ENCODE measurements around the gene VIPR1. TPM values are rescaled to one million over a fixed set of nuclear protein-coding genes. Genes with fewer than 3 reads are reported as not detected.

VIPR1 gene
- total and polyA plus RNA-seq, 5 donors = 4.9 to 12.8 (median 10.2) TPM

DNA sequence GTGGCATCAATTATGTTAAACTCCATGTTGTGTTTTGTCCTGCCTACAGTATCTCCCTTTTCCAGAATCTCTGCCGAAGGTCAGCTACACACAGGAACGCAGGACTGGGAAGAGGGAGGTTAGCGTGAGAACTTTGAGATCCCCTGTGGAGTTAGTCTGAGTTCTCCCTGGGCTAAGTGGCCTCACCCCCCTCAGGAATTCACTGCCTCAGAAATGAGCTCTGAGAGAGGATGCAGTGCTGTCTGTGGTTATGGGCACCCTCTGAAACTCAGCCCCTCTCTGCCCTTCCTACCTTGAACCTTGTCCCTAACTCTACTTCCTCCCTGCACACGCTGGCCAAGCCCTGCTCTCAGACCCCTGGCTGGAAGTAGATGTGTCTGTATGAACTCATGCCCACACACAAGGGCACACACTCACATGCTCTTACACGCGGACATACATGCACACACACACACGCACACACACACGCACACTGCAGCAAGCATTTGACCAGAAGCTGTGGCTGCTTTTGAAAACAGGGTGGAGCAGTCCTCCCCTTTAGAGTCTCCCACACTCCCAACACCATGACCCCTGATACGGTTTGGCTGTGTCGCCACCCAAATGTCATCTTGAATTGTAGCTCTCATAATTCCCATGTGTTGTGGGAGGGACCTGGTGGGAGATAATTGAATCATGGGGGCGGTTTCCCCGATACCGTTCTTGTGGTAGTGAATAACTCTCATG lies 5.3 kb upstream of the VIPR1 start:
- DNase-seq = no peak
- no peak overlapping the region for H3K27ac ChIP-seq (ENCODE audit: low read length)
- peaks cover 6% of the 10 kb centered on the region for H3K4me1 ChIP-seq (ENCODE audit: control insufficient read depth, insufficient read depth, low read length)
- intact Hi-C loops (cut with DNase I) = no loop called here
- no peaks in the 10 kb centered on the region for H3K27me3 ChIP-seq (ENCODE audit: control insufficient read depth, insufficient read depth)
- ATAC-seq = no peak
- no peaks in the 10 kb centered on the region for H3K9me3 ChIP-seq (ENCODE audit: control insufficient read depth, low read length)
- no peak overlapping the region for H3K4me3 ChIP-seq (ENCODE audit: low read length)
- 56% methylated on average over 13 of the region's 13 CpGs for WGBS

DNA sequence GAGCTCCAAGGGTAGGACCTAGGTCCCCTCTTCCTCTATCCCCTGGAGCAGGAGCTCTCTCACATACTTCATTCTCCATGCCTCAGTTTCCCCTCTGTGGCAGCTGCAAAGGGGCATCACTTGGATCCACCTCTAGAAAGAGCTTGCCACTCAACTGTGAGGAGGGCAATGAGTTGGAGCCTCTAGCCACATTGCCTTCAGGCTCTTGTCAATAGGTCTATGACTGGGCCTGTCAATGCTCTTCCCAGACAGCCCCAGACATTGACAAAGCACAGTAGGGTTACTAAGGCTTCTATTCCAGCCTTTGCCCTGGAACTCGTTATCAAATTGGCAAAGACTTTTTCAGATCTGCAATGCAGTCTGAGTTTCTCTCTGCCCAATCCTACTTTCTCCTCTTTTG lies 4.4 kb upstream of the VIPR1 start:
- H3K9me3 ChIP-seq (ENCODE audit: control insufficient read depth, low read length) = no peaks in the 10 kb centered on the region

DNA sequence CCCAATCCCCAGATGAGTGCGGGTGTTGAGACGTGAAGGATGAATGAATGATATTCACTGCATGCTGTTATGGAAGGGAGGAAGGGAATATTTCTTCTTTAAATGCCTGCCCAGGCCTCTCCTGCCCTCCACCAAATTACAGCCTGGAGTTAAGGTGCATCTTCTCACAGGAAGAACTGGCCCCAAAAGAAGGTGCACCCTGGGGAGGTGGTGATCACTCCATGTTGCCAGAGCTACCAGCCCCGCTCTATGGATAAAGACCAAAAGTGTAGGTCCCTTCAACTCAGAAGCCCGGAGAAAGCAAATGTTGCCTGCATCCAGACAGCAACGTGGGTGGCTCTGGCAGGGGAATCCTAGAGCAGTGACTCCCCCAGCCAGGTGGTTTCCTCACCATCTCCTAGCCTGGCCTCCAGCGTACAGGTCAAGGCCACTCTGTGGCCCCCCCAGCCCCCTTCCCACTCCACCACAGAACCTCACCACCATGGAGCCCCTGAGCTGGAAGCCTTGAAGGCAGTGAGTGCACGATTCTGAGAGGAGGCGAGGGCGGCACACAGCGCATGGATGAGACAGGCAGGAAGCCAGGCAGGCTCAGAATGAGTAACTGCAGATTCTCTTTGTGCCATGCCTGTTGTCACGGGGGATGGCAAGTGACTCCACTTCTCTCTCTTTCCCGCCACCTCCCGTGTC lies 3.5 kb upstream of the VIPR1 start:
- no peaks in the 10 kb centered on the region for H3K27me3 ChIP-seq (ENCODE audit: control insufficient read depth, insufficient read depth)
- WGBS = 85% methylated on average over 13 of the region's 13 CpGs
- no peak for ATAC-seq

More for the DNA sequence above, 4.4 kb upstream of the VIPR1 start:
- peaks cover 6% of the 10 kb centered on the region for H3K4me1 ChIP-seq (ENCODE audit: control insufficient read depth, insufficient read depth, low read length)
- no peak overlapping the region for H3K27ac ChIP-seq (ENCODE audit: low read length)
- intact Hi-C loops (cut with DNase I) = no loop called here
- no peak for ATAC-seq
- H3K4me3 ChIP-seq (ENCODE audit: low read length) = no peak overlapping the region
- DNase-seq = no peak
- no peaks in the 10 kb centered on the region for H3K27me3 ChIP-seq (ENCODE audit: control insufficient read depth, insufficient read depth)
- WGBS = 58% methylated on average over 1 of the region's 1 CpG

DNA sequence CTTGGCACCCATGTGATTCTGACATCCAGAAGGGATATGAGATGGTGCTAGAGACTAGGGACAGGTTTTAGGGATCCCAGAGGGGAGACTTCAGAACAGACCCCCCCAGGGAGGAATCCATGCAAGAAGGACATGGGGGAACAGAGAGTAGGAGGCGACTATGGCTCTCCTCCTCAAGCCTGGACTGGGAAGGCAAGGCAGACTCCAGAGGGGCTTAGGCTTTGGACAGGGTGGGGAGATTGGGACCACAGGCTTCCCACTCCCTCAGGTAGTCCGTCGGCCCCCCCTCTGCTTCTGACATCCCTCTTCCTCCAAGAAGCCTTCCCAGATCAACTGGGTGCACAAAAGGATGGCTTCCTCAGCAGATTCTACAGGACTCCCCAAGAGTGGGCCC lies 3.0 kb upstream of the VIPR1 start:
- H3K27ac ChIP-seq (ENCODE audit: low read length) = no peak overlapping the region
- intact Hi-C loops (cut with DNase I) = no loop called here
- H3K4me3 ChIP-seq (ENCODE audit: low read length) = no peak overlapping the region
- WGBS = 95% methylated on average over 3 of the region's 3 CpGs
- peaks cover 6% of the 10 kb centered on the region for H3K4me1 ChIP-seq (ENCODE audit: control insufficient read depth, insufficient read depth, low read length)
- DNase-seq (no peak), ATAC-seq (no peak)
- H3K9me3 ChIP-seq (ENCODE audit: control insufficient read depth, low read length) = no peaks in the 10 kb centered on the region
- H3K27me3 ChIP-seq (ENCODE audit: control insufficient read depth, insufficient read depth) = no peaks in the 10 kb centered on the region

More for the DNA sequence above, 3.5 kb upstream of the VIPR1 start:
- DNase-seq = no peak
- Histone ChIP-seq H3K4me1 (ENCODE audit: control insufficient read depth, insufficient read depth, low read length) (peaks cover 6% of the 10 kb centered on the region), H3K27ac (ENCODE audit: low read length) (no peak overlapping the region), H3K4me3 (ENCODE audit: low read length) (no peak overlapping the region), H3K9me3 (ENCODE audit: control insufficient read depth, low read length) (no peaks in the 10 kb centered on the region)
- intact Hi-C loops (cut with DNase I) = no loop called here

GRCh38 chr3:42500091-42500490 lies 2.4 kb upstream of the VIPR1 start:
- ATAC-seq (no peak), DNase-seq (no peak)
- H3K4me3 ChIP-seq (ENCODE audit: low read length) = no peak overlapping the region
- intact Hi-C loops (cut with DNase I) = loop anchor here (5.0 kb wide), 2 partner anchors 37 to 42 kb away; no protein-coding TSS in a partner anchor
- no peaks in the 10 kb centered on the region for H3K27me3 ChIP-seq (ENCODE audit: control insufficient read depth, insufficient read depth)
- no peaks in the 10 kb centered on the region for H3K9me3 ChIP-seq (ENCODE audit: control insufficient read depth, low read length)
- H3K4me1 ChIP-seq (ENCODE audit: control insufficient read depth, insufficient read depth, low read length) = peaks cover 6% of the 10 kb centered on the region
- 74% methylated on average over 2 of the region's 2 CpGs for WGBS
- no peak overlapping the region for H3K27ac ChIP-seq (ENCODE audit: low read length)

GRCh38 chr3:42500909-42501308 lies 1.5 kb upstream of the VIPR1 start:
- ATAC-seq (no peak), DNase-seq (no peak)
- H3K27ac ChIP-seq (ENCODE audit: low read length) = no peak overlapping the region
- no peaks in the 10 kb centered on the region for H3K9me3 ChIP-seq (ENCODE audit: control insufficient read depth, low read length)
- H3K4me3 ChIP-seq (ENCODE audit: low read length) = no peak overlapping the region
- peaks cover 6% of the 10 kb centered on the region for H3K4me1 ChIP-seq (ENCODE audit: control insufficient read depth, insufficient read depth, low read length)
- 42% methylated on average over 4 of the region's 4 CpGs for WGBS
- intact Hi-C loops (cut with DNase I) = loop anchor here (5.0 kb wide), 2 partner anchors 36 to 41 kb away; no protein-coding TSS in a partner anchor
- H3K27me3 ChIP-seq (ENCODE audit: control insufficient read depth, insufficient read depth) = no peaks in the 10 kb centered on the region

DNA sequence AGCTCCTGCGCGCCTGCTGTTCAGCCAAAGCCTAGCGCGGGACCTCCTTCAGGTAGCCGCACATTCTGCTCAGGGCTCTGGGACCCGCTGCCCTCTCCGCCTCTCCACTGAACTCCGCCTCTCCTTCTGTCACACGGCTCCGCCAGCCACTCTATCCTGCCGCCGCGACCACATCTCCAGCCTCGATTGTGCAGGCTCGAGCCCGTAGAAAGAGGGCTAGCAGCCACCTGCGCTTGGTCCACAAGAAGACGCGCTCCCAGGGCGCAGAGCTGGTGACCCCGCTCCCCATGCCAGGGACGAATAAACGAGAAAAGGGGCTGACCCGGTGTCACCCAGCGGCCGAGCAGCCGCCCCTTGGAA lies 1.1 kb upstream of the VIPR1 start:
- Histone ChIP-seq H3K4me3 (ENCODE audit: low read length) (peak overlapping the region; percentile 54), H3K27me3 (ENCODE audit: control insufficient read depth, insufficient read depth) (no peaks in the 10 kb centered on the region), H3K9me3 (ENCODE audit: control insufficient read depth, low read length) (no peaks in the 10 kb centered on the region), H3K4me1 (ENCODE audit: control insufficient read depth, insufficient read depth, low read length) (peaks cover 6% of the 10 kb centered on the region), H3K27ac (ENCODE audit: low read length) (no peak overlapping the region)
- 11% methylated on average over 27 of the region's 27 CpGs for WGBS
- ATAC-seq (peak in 1 of 2 donors; percentile 6), DNase-seq (no peak)
- intact Hi-C loops (cut with DNase I) = loop anchor here (5.0 kb wide), 2 partner anchors 36 to 41 kb away; no protein-coding TSS in a partner anchor

DNA sequence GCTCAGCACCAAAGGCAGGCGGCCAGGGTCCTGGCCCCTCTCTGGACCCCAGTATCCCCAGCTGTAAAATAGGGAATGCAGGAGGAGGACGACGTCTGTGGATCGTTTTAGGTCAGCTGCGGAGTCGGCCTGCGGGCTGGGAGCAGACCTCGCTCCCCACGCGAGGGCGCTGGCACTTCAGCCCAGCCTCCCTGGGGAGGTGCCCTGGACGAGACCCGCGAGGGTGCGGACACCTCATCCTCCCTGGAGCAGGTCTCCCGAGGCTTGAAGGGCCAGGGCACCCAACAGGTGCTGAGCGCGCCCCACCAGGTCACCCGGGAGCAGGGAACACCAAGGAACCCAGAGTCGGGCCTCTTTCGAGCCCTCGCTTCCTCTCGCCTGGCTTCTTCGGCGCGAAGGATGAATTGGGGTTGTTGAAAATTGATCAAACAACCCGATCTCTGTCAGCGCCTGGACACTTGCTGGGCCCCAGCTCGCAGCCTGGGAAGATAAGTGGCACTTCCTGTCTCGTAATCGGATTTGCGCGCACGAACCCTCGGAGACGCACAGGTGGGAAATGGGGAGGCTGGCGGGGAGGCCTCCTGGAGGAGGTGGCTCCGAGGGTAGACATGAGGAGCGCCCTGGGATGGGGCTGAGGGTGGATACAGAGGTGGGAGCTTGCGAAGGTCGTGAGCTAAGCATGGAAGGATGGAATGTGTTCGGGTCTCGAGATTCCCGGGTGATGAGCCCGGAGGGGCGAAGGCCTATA lies 588 bp upstream of the VIPR1 start:
- intact Hi-C loops (cut with DNase I) = loop anchor here (5.0 kb wide), 2 partner anchors 35 to 40 kb away; no protein-coding TSS in a partner anchor
- DNase-seq = peak; percentile 59 to 89 (median 85)
- 1% methylated on average over 46 of the region's 46 CpGs for WGBS
- Histone ChIP-seq H3K4me3 (ENCODE audit: low read length) (peak overlapping the region; percentile 54), H3K27me3 (ENCODE audit: control insufficient read depth, insufficient read depth) (no peaks in the 10 kb centered on the region), H3K27ac (ENCODE audit: low read length) (no peak overlapping the region), H3K9me3 (ENCODE audit: control insufficient read depth, low read length) (no peaks in the 10 kb centered on the region), H3K4me1 (ENCODE audit: control insufficient read depth, insufficient read depth, low read length) (peaks cover 6% of the 10 kb centered on the region)
- peak; percentile 81 for ATAC-seq

GRCh38 chr3:42503251-42503924 lies 945 bp downstream of the VIPR1 start:
- Histone ChIP-seq H3K27ac (ENCODE audit: low read length) (no peak overlapping the region), H3K9me3 (ENCODE audit: control insufficient read depth, low read length) (no peaks in the 10 kb centered on the region), H3K27me3 (ENCODE audit: control insufficient read depth, insufficient read depth) (no peaks in the 10 kb centered on the region), H3K4me1 (ENCODE audit: control insufficient read depth, insufficient read depth, low read length) (peaks cover 3% of the 10 kb centered on the region), H3K4me3 (ENCODE audit: low read length) (peak overlapping the region; percentile 54)
- DNase-seq (no peak), ATAC-seq (no peak)
- intact Hi-C loops (cut with DNase I) = loop anchor here (5.0 kb wide), 2 partner anchors 34 to 39 kb away; no protein-coding TSS in a partner anchor
- 81% methylated on average over 4 of the region's 4 CpGs for WGBS

GRCh38 chr3:42503957-42504333 lies 1.5 kb downstream of the VIPR1 start:
- Histone ChIP-seq H3K9me3 (ENCODE audit: control insufficient read depth, low read length) (no peaks in the 10 kb centered on the region), H3K4me3 (ENCODE audit: low read length) (no peak overlapping the region), H3K4me1 (ENCODE audit: control insufficient read depth, insufficient read depth, low read length) (peaks cover 3% of the 10 kb centered on the region), H3K27me3 (ENCODE audit: control insufficient read depth, insufficient read depth) (no peaks in the 10 kb centered on the region), H3K27ac (ENCODE audit: low read length) (no peak overlapping the region)
- DNase-seq (no peak), ATAC-seq (no peak)
- intact Hi-C loops (cut with DNase I) = loop anchor here (5.0 kb wide), 2 partner anchors 33 to 38 kb away; no protein-coding TSS in a partner anchor
- WGBS = 95% methylated on average over 4 of the region's 4 CpGs
